Measurements from ENCODE around the gene DCX.

Gene DCX
- total RNA-seq, result 0 to 0.04 reads per million in 2 experiments

GRCh38 chrX:111411983-111412382 is at the start of gene DCX:
TSS of gene DCX (minus strand) at chrX:111412192. CDS start at chrX:111410398, 1,794 bp downstream.
- no peak for DNase-seq (ENCODE audit: low read depth)

GRCh38 chrX:111460607-111461006 is 48.6 kb upstream of the DCX start:
- DNase-seq (ENCODE audit: low read depth), result no peak

- DNase-seq (ENCODE audit: low read depth), result no peak
Observed at GRCh38 chrX:111447298-111447697, 35.3 kb upstream of the DCX start.

- DNase-seq (ENCODE audit: low read depth), result no peak
Observed at GRCh38 chrX:111445485-111445884, 33.5 kb upstream of the DCX start.

- no peak for DNase-seq (ENCODE audit: low read depth)
Observed at GRCh38 chrX:111444881-111445280, 32.9 kb upstream of the DCX start.

GRCh38 chrX:111443946-111444345 is 32.0 kb upstream of the DCX start:
- no peak for DNase-seq (ENCODE audit: low read depth)

- no peak for DNase-seq (ENCODE audit: low read depth)
Observed at GRCh38 chrX:111442791-111443190, 30.8 kb upstream of the DCX start.

- DNase-seq (ENCODE audit: low read depth), result no peak
Observed at GRCh38 chrX:111435469-111435868, 23.5 kb upstream of the DCX start.

GRCh38 chrX:111431001-111431400 is 19.0 kb upstream of the DCX start:
- DNase-seq (ENCODE audit: low read depth), result no peak

GRCh38 chrX:111411557-111411956 is 435 bp downstream of the DCX start:
- DNase-seq (ENCODE audit: low read depth), result no peak

GRCh38 chrX:111410590-111411078 is 1.4 kb downstream of the DCX start:
- DNase-seq (ENCODE audit: low read depth), result no peak

- no peak for DNase-seq (ENCODE audit: low read depth)
Observed at GRCh38 chrX:111409326-111409725, 2.7 kb downstream of the DCX start.

- DNase-seq (ENCODE audit: low read depth), result no peak
Observed at GRCh38 chrX:111407948-111408347, 4.0 kb downstream of the DCX start.

- no peak for DNase-seq (ENCODE audit: low read depth)
Observed at GRCh38 chrX:111402344-111402743, 9.6 kb downstream of the DCX start.

- no peak for DNase-seq (ENCODE audit: low read depth)
Observed at GRCh38 chrX:111395149-111395548, 16.8 kb downstream of the DCX start.

- DNase-seq (ENCODE audit: low read depth), result no peak
Observed at GRCh38 chrX:111394569-111394968, 17.4 kb downstream of the DCX start.

- DNase-seq (ENCODE audit: low read depth), result no peak
Observed at GRCh38 chrX:111387470-111388070, 24.4 kb downstream of the DCX start.

- DNase-seq (ENCODE audit: low read depth), result no peak
Observed at GRCh38 chrX:111386615-111387233, 25.3 kb downstream of the DCX start.

GRCh38 chrX:111386077-111386476 is 25.9 kb downstream of the DCX start:
- DNase-seq (ENCODE audit: low read depth), result no peak

GRCh38 chrX:111382277-111382676 is 29.7 kb downstream of the DCX start:
- DNase-seq (ENCODE audit: low read depth), result no peak

- DNase-seq (ENCODE audit: low read depth), result no peak
Observed at GRCh38 chrX:111376897-111377578, 35.0 kb downstream of the DCX start.

- no peak for DNase-seq (ENCODE audit: low read depth)
Observed at GRCh38 chrX:111376486-111376885, 35.5 kb downstream of the DCX start.

- no peak for DNase-seq (ENCODE audit: low read depth)
Observed at GRCh38 chrX:111375747-111376146, 36.2 kb downstream of the DCX start.

Data from T follicular helper cell (primary cell).